HepG2 (cell line): ENCODE measurements around the gene C19orf73. TPM values are rescaled to one million over a fixed set of nuclear protein-coding genes. Genes with fewer than 3 reads are reported as not detected.

Experiments
- ARHGAP35 ChIP-seq: sonication (generic); formaldehyde crosslinking; IDR thresholded peaks from 2 replicates; pipeline ENCODE4 v1.9.0; 2022; ENCODE audit warnings: mild to moderate bottlenecking, inconsistent platforms, moderate library complexity, missing genetic modification reagents, borderline replicate concordance
- E2F1 ChIP-seq: sonication (generic); formaldehyde crosslinking; IDR thresholded peaks from 2 replicates; pipeline ENCODE4 v1.5.0; 2020; ENCODE audit warnings: missing genetic modification reagents
- ETS1 ChIP-seq: sonication (generic); formaldehyde crosslinking; IDR thresholded peaks from 2 replicates; pipeline ENCODE4 v1.4.0; 2020; ENCODE audit warnings: missing genetic modification reagents
- FOXM1 ChIP-seq: sonication (generic); formaldehyde crosslinking; IDR thresholded peaks from 2 replicates; pipeline ENCODE4 v1.5.0; 2020; ENCODE audit warnings: missing genetic modification reagents
- HCFC1 ChIP-seq: fragments of 150-350 bp; IDR thresholded peaks from 2 replicates; pipeline ENCODE4 v1.6.1; 2014; ENCODE audit warnings: low read depth, low read length
- HNRNPK ChIP-seq: fragments of 200-400 bp; formaldehyde crosslinking; IDR thresholded peaks from 2 replicates; pipeline ENCODE4 v1.6.1; 2018; ENCODE audit warnings: low read length, low read depth, moderate library complexity, mild to moderate bottlenecking; ENCODE audit not compliant: poor library complexity, severe bottlenecking
- KAT8 ChIP-seq: IDR thresholded peaks from 2 replicates; pipeline ENCODE4 v1.6.1; 2016; ENCODE audit warnings: missing genetic modification reagents, missing compliant biosample characterization
- NR2F6 ChIP-seq, 2 experiments: IDR thresholded peaks; 2 replicates each; pipeline ENCODE4 v1.6.1; 2016; ENCODE audit warnings: antibody characterized with exemption in 1 of 2, mild to moderate bottlenecking in 1 of 2
- SAP130 ChIP-seq: IDR thresholded peaks from 2 replicates; pipeline ENCODE4 v1.6.1; 2016; ENCODE audit warnings: low read depth
- TRAFD1 ChIP-seq: sonication (generic); formaldehyde crosslinking; IDR thresholded peaks from 2 replicates; pipeline ENCODE4 v1.5.1; 2020; ENCODE audit warnings: missing genetic modification reagents, mild to moderate bottlenecking, borderline replicate concordance
- ZNF292 ChIP-seq: sonication (generic); formaldehyde crosslinking; IDR thresholded peaks from 2 replicates; pipeline ENCODE4 v1.8.1; 2022; ENCODE audit warnings: mild to moderate bottlenecking, low read depth, missing genetic modification reagents, borderline replicate concordance
- ZNF296 ChIP-seq: sonication (generic); formaldehyde crosslinking; conservative IDR thresholded peaks from 2 replicates; pipeline ENCODE4 v1.5.0; 2020; ENCODE audit warnings: mild to moderate bottlenecking, missing genetic modification reagents
- ZNF441 ChIP-seq: sonication (generic); formaldehyde crosslinking; IDR thresholded peaks from 2 replicates; pipeline ENCODE4 v1.7.0; 2021; ENCODE audit warnings: missing genetic modification reagents, borderline replicate concordance
- ZNF615 ChIP-seq: sonication (generic); formaldehyde crosslinking; IDR thresholded peaks from 2 replicates; pipeline ENCODE4 v1.5.0; 2020; ENCODE audit warnings: mild to moderate bottlenecking, missing genetic modification reagents, borderline replicate concordance
- ZNF772 ChIP-seq: sonication (generic); formaldehyde crosslinking; IDR thresholded peaks from 2 replicates; pipeline ENCODE4 v1.5.0; 2020; ENCODE audit warnings: mild to moderate bottlenecking, missing genetic modification reagents
- polyA plus RNA-seq, 8 experiments: library from polyadenylated mRNA; depleted of rRNA in 3 of 8; stranded (reverse) in 7 of 8; unstranded in 1 of 8; fragments of >200 nt; fragmentation: Illumina TruSeq in 4 of 8; extraction: Trizol in 4 of 8; gene quantifications; 2 replicates each; pipeline versions ENCODE4 v1.2.1 to v1.2.3, GENCODE V29; 2011 to 2016; ENCODE audit warnings: low read depth in 4 of 8, missing spikeins in 1 of 8, mixed read lengths in 1 of 8; ENCODE audit not compliant: insufficient read depth in 1 of 8
- total RNA-seq, 5 experiments: library from RNA; depleted of rRNA; stranded (reverse); fragments of >200 nt; fragmentation: Illumina TruSeq; extraction: Trizol; gene quantifications; 2 replicates each; pipeline ENCODE4 v1.2.3, GENCODE V29; 2016; ENCODE audit warnings: low read depth in 1 of 5
- TF ChIP-seq, protein P1 (sequence below): sonication (generic); formaldehyde crosslinking; IDR thresholded peaks from 2 replicates; pipeline ENCODE4 v1.4.0; 2020; ENCODE audit warnings: missing genetic modification reagents
- TF ChIP-seq, protein P2 (sequence below): sonication (generic); formaldehyde crosslinking; IDR thresholded peaks from 2 replicates; pipeline ENCODE4 v1.4.0; 2020; ENCODE audit warnings: missing genetic modification reagents

The C19orf73 gene
- total and polyA plus RNA-seq, 2 of the 13 experiments (the other 11 are each of a cell fraction or from before 2014, with no cell fraction given): 1.4 to 1.5 TPM

DNA sequence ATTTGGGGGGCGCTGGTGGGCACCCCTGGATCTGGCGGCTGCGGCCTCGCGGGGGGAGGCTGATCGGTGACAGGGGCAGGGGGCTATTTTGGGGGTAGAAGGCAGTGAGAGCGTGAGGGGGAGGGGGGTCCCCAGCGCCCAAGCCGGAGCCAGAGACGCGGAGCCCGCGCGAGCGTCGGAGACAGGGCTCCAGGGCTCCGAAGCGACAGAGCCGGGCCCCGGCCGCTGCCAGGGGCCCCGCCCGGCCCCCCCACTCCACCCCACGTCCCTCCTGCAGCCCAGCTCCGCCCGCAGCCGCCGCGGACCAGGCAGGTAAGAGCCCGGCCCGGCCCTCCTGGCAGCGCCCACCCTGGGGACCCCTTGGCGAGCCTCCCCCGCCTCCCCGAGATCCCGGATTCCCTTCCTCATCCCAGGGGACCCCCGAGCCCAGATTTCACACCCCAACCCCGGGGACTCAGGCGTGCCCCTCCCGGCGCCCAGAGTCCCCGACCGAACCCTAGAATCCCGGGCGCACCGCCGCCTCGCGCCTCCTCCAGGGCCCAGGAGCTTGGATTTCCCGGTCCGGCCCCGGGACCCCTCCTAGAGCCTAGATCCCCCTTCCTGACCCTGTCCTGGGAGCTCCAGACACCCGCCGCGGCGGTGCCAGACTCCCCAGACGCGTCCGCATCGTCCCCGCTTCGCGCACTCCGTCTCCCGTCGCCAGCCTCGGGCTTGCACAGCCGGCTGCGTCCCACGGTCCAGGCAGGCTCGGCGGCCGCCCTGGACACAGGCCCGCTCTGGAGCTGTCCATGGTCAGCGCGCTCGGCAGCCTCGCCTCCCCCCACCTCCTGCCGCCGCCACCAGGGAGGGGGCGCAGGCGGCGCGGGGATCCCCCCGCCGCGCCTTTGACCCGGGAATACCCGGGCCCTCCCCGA is 725 bp upstream of the C19orf73 start, which contains the start of gene PPFIA3 (continued):
- peak; percentile 60; the same call in 1 of the 2 replicates for TF ChIP-seq ZNF441 (CRISPR knock-in tag)
- TF ChIP-seq TRAFD1 (CRISPR knock-in tag): no peak
- TF ChIP-seq ZNF615: no peak
- no peak; the same call in 1 of the 2 replicates for TF ChIP-seq ARHGAP35 (CRISPR knock-in tag)
- peak; percentile 53; the same call in 1 of the 2 replicates for TF ChIP-seq KAT8
- TF ChIP-seq, protein P1, sequence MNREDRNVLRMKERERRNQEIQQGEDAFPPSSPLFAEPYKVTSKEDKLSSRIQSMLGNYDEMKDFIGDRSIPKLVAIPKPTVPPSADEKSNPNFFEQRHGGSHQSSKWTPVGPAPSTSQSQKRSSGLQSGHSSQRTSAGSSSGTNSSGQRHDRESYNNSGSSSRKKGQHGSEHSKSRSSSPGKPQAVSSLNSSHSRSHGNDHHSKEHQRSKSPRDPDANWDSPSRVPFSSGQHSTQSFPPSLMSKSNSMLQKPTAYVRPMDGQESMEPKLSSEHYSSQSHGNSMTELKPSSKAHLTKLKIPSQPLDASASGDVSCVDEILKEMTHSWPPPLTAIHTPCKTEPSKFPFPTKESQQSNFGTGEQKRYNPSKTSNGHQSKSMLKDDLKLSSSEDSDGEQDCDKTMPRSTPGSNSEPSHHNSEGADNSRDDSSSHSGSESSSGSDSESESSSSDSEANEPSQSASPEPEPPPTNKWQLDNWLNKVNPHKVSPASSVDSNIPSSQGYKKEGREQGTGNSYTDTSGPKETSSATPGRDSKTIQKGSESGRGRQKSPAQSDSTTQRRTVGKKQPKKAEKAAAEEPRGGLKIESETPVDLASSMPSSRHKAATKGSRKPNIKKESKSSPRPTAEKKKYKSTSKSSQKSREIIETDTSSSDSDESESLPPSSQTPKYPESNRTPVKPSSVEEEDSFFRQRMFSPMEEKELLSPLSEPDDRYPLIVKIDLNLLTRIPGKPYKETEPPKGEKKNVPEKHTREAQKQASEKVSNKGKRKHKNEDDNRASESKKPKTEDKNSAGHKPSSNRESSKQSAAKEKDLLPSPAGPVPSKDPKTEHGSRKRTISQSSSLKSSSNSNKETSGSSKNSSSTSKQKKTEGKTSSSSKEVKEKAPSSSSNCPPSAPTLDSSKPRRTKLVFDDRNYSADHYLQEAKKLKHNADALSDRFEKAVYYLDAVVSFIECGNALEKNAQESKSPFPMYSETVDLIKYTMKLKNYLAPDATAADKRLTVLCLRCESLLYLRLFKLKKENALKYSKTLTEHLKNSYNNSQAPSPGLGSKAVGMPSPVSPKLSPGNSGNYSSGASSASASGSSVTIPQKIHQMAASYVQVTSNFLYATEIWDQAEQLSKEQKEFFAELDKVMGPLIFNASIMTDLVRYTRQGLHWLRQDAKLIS: no peak
- no peak for TF ChIP-seq NR2F6 (IDR thresholded peaks at IDR 0.05)
- peak; percentile 7; the same call in 1 of the 2 replicates for TF ChIP-seq NR2F6 (CRISPR knock-in tag; IDR thresholded peaks at IDR 0.05)
- no peak for TF ChIP-seq HCFC1
- peak; percentile 93 for TF ChIP-seq SAP130
- TF ChIP-seq, protein P2, sequence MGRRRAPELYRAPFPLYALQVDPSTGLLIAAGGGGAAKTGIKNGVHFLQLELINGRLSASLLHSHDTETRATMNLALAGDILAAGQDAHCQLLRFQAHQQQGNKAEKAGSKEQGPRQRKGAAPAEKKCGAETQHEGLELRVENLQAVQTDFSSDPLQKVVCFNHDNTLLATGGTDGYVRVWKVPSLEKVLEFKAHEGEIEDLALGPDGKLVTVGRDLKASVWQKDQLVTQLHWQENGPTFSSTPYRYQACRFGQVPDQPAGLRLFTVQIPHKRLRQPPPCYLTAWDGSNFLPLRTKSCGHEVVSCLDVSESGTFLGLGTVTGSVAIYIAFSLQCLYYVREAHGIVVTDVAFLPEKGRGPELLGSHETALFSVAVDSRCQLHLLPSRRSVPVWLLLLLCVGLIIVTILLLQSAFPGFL (CRISPR knock-in tag): no peak
- TF ChIP-seq ZNF296 (CRISPR knock-in tag): peak; percentile 73; the same call in 1 of the 2 replicates
- TF ChIP-seq ZNF292 (CRISPR knock-in tag): no peak
- TF ChIP-seq FOXM1 (CRISPR knock-in tag): no peak
- no peak for TF ChIP-seq ETS1
- no peak for TF ChIP-seq E2F1 (CRISPR knock-in tag)
- peak; percentile 6 for TF ChIP-seq HNRNPK
- TF ChIP-seq ZNF772 (CRISPR knock-in tag): peak; percentile 92; the same call in 1 of the 2 replicates
